Measurements from ENCODE around the gene FAM163A. TPM values are rescaled to one million over a fixed set of nuclear protein-coding genes. Genes with fewer than 3 reads are reported as not detected.

Gene FAM163A
- total RNA-seq, 1 experiment from 2014 or later, result 0.46 TPM

DNA sequence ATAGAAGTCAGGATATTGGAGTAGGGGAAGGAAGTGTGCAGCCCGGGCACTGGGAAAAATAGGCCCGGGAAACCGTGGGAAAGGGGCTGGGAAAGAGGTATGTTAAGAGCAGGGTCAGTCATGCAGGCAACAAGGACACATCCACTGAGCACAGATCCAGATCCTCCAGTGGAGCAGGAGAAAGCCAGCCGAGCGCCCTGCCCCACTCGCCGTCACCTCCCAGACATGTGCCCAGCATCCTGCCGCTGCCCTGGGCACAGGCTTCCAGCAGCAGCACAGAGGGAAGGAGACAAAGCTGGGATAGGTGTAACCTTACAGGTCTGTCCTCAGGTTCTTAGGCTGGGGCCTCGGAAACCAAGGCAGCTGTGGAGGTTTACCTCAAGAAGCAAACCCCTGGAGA lies 64.2 kb downstream of the FAM163A start:
- TF ChIP-seq, protein P1, sequence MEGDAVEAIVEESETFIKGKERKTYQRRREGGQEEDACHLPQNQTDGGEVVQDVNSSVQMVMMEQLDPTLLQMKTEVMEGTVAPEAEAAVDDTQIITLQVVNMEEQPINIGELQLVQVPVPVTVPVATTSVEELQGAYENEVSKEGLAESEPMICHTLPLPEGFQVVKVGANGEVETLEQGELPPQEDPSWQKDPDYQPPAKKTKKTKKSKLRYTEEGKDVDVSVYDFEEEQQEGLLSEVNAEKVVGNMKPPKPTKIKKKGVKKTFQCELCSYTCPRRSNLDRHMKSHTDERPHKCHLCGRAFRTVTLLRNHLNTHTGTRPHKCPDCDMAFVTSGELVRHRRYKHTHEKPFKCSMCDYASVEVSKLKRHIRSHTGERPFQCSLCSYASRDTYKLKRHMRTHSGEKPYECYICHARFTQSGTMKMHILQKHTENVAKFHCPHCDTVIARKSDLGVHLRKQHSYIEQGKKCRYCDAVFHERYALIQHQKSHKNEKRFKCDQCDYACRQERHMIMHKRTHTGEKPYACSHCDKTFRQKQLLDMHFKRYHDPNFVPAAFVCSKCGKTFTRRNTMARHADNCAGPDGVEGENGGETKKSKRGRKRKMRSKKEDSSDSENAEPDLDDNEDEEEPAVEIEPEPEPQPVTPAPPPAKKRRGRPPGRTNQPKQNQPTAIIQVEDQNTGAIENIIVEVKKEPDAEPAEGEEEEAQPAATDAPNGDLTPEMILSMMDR (conservative IDR thresholded peaks at IDR 0.05), result no peak
- Histone ChIP-seq H2AFZ (ENCODE audit: low read length) (no peak overlapping the region), H3K4me2 (ENCODE audit: insufficient read depth, insufficient read length, low read length) (no peak overlapping the region), H2BK120ac (ENCODE audit: low read depth, low read length, poor library complexity, severe bottlenecking) (no peak overlapping the region), H3K79me2 (ENCODE audit: insufficient read depth, low read length) (no peaks in the 10 kb centered on the region), H4K8ac (replicated peaks; ENCODE audit: insufficient read length, low read depth, low read length) (no peak overlapping the region), H2BK5ac (ENCODE audit: insufficient read length, low read length) (no peak overlapping the region), H3K27ac (ENCODE audit: insufficient read length, low read depth, low read length) (no peak overlapping the region), H3K9ac (ENCODE audit: extremely low read depth, insufficient read length, low read length) (no peak overlapping the region), H4K20me1 (ENCODE audit: control insufficient read depth, insufficient read depth, insufficient read length) (no peaks in the 10 kb centered on the region), H2AK5ac (ENCODE audit: insufficient read length, low read length) (no peak overlapping the region), H4K91ac (ENCODE audit: insufficient read length, low read depth, low read length) (no peak overlapping the region), H2BK12ac (ENCODE audit: insufficient read length, low read depth, low read length) (no peak overlapping the region), H2BK20ac (ENCODE audit: low read depth, low read length, poor library complexity, severe bottlenecking) (no peak overlapping the region), H3K4ac (ENCODE audit: low read depth, low read length) (no peak overlapping the region), H3K56ac (ENCODE audit: insufficient read length, low read depth, low read length) (no peak overlapping the region), H3K4me1 (ENCODE audit: insufficient read depth, low read length) (no peaks in the 10 kb centered on the region), H3K14ac (ENCODE audit: insufficient read depth, low read length) (no peak overlapping the region), H3K9me3 (ENCODE audit: control insufficient read depth, low read depth, low read length) (no peaks in the 10 kb centered on the region), H3K23ac (ENCODE audit: insufficient read length, low read depth, low read length) (no peak overlapping the region), H3K18ac (ENCODE audit: insufficient read length, low read depth, low read length) (no peak overlapping the region), H4K5ac (ENCODE audit: insufficient read length, low read depth, low read length) (no peak overlapping the region), H3K27me3 (ENCODE audit: insufficient read depth, low read length) (no peaks in the 10 kb centered on the region), H3T11ph (ENCODE audit: low read length) (no peak overlapping the region), H3K23me2 (ENCODE audit: insufficient read length, low read depth, low read length, poor library complexity, severe bottlenecking) (no peaks in the 10 kb centered on the region), H2BK15ac (ENCODE audit: low read depth, low read length) (no peak overlapping the region), H3K79me1 (ENCODE audit: insufficient read depth, low read depth, low read length, poor library complexity, severe bottlenecking) (no peaks in the 10 kb centered on the region)
- Mint-ChIP-seq H3K27me3 (ENCODE audit: low read depth) (peaks cover 12% of the 10 kb centered on the region), H3K4me1 (peaks cover 2 to 5% of the 10 kb centered on the region in 2 experiments; a peak in 1 of 4 replicates), H3K9me3 (no peaks in the 10 kb centered on the region; a peak in 1 of 5 replicates), H3K4me3 (no peak overlapping the region), H3K27ac (no peak overlapping the region; a peak in 1 of 7 replicates), H3K36me3 (ENCODE audit: insufficient read depth in 1 of 3, low read depth in 3 of 3) (no peaks in the 10 kb centered on the region; a peak in 1 of 7 replicates)
- WGBS (ENCODE audit: extremely low coverage, insufficient read length, low lambda C conversion rate), result no CpG with 5 or more reads among the region's 9 CpGs
- no peak for DNase-seq

Data from H9 (cell line).